HG03095 (cell line): ENCODE data around the gene COL1A1.

ENCODE experiments used
- ATAC-seq: cut with Tn5 transposase; IDR thresholded peaks from one replicate; pipeline ENCODE4 v1.9.1; 2021; ENCODE audit warnings: moderate library complexity; ENCODE audit not compliant: unreplicated experiment

Gene COL1A1

DNA sequence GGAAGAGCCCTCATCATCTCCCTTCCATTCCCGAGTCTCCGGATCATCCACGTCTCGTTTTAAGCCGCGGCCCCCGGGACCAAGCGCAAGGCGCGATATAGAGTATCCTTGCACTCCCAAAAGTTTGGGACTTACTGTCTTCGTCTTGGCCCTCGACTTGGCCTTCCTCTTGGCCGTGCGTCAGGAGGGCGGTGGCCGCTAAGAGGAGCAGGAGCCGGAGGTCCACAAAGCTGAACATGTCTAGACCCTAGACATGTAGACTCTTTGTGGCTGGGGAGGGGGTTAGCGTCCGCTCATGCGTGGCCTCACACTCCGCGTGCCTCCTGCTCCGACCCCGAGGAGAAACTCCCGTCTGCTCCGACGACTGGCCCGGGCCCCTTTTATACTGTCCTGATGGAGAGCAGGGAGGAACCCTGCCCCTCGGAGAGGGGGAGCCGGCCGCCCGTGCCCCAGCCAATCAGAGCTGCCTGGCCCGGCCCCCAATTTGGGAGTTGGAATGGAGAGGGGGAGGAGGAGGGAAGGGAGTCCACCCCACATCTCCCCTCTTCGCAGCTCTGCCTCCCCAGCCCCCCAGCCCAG lies at the start of gene COL1A1:
COL1A1 (minus strand) TSS at position 356 of the 579 bp plus-strand sequence; CDS start at position 238, 118 bp downstream.
- no peak for ATAC-seq

DNA sequence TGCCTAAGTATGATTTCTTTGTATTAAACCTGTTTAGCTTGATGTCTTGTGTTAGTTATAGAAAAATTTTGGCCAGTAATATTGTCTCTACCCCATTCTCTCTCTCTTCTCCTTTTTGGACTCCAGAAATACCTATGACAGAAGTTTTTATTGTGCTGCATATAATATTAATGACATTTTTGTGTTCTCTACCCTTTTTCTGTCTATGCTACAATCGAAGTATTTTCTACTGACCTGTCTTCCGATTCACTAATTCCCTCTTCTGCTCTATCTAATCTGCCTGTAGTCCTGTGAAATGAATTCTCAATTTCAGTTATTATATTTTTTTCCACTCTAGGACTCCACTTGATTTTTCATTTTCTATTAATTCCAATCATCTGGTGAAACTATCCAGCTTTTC lies 46.8 kb upstream of the COL1A1 start:
- ATAC-seq: no peak

DNA sequence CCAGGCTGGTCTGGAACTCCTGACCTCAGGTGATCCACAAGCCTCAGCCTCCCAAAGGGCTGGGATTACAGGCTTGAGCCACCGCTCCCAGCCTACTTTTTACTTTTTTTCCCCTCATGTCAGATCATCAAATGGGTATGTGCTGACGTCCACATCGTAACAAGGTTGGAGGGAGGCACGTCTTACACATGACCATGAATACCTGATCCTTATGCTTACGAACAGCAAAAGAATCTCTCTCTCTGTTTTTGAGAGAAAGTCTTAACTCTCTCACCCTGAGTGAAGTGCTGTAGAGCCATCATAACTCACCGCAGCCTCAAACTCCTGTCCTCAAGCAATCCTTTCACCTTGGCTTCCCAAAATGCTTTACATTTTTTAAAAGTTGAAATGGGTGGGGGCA lies 43.3 kb upstream of the COL1A1 start:
- no peak for ATAC-seq

DNA sequence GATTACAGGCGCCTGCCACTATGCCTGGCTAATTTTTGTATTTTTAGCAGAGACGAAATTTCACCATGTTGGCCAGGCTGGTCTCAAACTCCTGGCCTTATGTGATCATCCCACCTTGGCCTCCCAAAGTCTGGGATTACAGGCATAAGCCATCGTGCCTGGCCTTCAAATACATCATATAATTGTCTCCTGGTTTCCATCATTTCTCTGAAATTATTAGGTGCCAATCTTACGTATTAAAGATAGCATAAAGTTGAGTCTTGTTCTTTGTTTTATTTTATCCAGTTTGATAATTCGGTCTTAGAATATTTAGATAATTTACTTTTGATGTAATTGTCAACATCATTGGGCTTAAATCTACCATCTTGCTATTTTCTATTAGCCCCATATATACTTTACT lies 40.0 kb upstream of the COL1A1 start:
- ATAC-seq: no peak

DNA sequence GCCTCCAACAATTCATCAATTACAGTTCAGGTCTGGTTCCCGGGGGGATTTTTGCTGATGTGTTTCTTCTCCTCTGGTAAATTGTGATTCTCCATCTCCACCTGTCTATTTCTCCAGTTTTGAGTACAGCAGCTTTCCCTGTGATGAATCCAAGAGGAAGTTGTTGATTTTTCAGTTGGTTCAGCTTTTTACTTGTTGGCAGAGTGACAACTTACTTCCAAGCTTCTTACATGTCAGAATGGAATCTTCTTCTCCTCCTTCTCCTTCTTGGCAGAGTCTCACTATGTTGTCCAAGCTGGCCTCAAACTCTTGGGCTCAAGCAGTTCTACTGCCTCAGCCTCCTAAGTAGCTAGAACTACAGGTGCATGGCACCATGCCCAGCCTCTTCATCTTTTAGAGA lies 39.4 kb upstream of the COL1A1 start:
- no peak for ATAC-seq

DNA sequence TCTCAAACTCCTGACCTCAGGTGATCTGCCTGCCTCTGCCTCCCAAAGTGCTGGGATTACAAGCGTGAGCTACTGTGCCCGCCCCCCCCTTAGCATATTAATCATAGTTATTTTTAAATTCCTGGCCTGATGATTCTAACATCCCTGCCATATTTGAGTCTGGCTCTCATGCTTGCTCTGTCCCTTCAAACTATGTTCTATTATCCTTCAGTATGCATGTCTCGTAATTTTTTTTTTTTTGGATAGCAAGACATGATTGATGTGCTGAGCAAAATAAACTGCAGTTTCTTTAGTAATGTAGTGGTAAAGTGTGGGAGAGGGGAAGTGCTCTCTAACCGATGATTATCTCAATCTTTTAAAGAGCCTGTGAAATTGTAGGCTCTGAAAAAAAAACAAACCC lies 38.5 kb upstream of the COL1A1 start:
- ATAC-seq: no peak

DNA sequence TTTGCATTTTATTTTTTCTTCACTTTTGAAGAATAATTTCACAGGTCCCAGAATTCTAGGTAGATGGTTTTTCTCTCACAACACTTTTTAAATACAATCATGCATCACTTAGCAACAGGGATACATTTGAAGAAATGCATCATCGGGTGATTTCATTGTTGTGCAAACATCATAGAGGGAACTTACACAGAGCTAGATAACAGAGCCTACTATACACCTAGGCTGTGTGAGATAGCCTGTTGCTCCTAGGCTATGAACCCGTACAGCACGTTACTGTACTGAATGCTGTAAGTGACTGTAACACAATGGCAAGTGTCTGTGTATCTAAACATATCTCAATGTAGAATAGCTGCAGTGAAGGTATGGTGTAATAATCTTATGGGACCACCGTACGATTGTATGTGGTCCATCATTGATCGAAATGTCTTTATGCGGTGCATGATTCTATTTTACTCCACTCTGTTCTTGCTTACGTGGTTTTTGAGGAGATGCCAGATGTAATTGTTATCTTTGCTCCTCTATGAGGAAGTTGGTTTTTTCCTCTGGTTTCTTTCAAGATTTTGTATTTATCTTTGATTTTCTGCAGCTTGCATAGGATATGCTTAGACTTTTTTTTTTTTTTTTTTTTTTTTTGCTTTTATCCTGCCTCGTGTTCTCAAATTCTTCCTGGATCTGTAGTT lies 37.3 kb upstream of the COL1A1 start:
- no peak for ATAC-seq

DNA sequence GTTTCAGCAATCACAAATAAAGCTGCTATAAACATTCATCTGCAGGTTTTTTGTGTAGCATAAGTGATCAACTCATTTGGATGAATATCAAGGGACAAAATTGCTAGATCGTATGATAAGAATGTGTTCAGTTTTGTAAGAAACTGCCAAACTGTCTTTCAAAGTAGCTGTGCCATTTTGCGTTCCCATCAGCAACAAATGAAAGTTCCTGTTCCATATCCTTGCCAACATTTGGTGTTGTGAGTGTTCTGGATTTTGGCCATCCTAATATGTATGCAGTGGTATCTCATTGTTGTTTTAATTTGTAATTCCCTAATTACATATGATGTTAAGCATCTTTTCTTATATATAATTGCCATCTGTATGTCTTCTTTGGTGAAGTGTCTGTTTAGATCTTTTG lies 36.5 kb upstream of the COL1A1 start:
- no peak for ATAC-seq

DNA sequence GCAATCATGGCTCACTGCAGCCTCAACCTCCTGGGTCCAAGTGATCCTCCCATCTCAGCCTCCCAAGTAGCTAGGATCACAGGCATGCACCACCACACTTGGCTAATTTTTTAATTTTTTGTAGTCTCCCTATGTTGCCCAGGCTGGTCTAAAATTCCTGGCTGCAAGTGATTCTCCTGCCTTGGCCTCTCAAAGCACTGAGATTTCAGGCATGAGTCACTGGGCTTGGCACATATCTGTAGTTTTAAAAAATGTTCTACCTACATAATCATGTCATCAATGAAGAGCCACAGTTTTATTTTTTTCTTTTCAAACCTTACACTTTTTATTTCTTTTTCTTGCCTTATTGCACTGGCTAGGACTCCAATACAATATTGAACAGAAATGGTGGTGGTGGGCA lies 33.1 kb upstream of the COL1A1 start:
- ATAC-seq: no peak

DNA sequence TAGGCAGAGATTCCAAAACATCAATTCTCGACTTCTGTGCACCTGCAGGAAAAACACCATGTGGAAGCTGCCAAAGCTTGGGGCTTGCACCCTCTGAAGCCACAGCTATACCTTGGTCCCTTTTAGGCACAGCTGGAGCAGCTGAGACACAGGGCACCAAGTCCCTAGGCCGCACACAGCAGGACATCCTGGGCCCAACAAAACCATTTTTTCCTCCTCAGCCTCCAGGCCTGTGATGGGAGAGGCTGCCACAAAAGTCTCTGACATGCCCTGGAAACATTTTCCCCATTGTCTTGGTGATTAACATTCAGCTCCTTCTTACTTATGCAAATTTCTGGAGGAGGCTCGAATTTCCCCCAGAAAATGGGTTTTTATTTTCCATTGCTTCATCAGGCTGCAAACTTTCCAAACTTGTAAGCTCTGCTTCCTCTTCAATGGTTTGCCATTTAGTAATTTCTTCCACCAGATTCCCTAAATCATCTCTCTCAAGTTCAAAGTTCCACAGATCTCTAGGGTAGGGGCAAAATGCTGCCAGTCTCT lies 24.3 kb upstream of the COL1A1 start:
- ATAC-seq: no peak

DNA sequence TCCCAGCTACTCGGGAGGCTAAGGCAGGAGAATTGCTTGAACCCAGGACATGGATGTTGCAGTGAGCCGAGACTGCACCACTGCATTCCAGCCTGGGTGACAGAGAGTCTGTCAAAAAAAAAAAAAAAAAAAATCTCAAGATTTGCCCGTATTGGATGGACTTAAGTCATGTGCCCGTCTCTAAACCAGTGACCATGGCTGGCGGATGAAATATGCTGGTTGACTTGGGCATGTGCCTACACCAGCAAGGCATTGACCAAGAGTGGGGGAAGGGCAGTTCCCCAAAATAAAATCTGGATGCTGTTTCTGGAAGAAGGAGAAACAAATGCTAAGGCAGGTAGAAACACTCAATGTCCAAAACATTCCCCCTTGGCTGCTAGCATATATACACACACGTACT lies 21.5 kb upstream of the COL1A1 start:
- ATAC-seq: no peak

DNA sequence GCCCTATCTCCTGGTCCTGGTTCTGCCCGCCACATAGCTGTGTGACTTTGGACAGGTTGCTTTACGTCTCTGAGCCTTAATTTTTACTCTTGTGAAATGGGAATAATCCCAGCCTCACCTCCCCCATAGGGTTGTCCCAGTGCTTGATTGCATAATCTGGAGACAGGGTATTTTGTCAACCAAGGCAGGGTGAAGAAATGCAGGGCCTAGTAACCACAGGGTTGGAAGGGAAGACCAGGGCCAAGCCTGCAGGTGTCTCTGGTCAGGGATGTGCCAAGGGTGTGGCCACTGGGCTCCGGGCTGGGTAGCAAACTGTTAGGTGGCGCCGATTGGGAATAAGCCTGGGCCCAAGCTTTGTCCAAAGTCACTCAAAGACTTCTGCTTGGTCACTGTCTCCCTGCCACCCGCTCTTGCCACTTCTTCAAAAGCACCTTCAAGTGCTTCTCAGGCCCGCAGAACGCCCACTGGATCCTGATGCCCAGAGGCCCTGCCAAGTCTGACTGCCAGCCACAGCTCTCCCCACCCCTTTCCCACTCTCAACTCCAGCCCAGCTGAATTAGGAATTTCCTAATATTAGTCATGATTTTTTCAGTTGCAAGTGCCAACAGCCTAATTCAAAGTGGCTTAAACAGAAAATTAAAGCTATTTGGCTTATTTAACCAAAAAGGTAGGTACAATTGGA lies 20.6 kb upstream of the COL1A1 start:
- ATAC-seq: no peak

DNA sequence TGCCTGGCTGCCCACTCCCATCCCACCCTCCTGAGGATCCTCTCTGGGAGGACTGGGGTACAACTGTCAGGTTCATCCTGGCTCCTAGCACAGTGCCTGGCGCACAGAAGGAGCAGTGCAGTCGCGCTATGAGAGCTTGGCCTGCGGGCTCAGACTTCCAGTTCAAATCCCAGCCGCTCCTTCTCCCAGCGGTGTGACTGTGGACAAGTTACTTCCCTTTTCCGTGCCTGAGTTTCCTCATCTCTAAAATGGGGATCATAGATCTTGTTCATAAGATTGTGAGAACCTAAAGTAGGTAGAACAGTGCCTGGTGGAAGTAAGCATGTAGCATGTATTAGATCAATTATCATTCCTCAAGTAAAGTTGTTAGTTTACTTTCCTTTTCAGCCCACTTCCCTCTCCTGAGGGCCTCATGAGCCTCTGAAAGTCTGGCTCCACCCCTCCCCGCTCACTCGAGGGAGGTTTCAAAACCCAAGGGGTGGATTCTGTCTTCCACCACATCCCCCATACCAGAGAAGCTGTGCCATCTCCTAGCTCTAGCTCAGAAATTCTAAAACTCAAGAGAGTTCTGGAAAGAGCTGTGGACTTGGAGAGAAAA lies 19.9 kb upstream of the COL1A1 start:
- no peak for ATAC-seq

DNA sequence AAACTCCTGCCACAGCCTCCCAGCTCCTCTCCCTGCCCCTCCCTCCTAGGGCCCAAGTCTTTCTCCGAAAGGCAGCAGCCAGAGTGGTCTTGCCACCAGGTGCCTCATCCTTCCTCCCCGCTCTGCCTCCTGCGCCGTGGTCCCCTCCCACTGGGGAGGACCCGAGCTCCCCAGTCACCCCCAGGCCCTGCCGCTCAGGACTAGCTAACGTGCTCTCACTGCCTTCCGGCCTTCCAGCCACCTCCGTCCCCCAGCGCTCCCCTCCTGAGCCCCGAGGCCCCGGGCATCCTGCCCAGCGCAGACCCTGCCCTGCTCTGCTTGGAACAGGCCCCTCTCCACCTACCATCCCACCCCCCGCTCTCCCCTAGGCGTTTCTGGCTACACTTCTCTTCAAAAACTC lies 19.4 kb upstream of the COL1A1 start:
- no peak for ATAC-seq

DNA sequence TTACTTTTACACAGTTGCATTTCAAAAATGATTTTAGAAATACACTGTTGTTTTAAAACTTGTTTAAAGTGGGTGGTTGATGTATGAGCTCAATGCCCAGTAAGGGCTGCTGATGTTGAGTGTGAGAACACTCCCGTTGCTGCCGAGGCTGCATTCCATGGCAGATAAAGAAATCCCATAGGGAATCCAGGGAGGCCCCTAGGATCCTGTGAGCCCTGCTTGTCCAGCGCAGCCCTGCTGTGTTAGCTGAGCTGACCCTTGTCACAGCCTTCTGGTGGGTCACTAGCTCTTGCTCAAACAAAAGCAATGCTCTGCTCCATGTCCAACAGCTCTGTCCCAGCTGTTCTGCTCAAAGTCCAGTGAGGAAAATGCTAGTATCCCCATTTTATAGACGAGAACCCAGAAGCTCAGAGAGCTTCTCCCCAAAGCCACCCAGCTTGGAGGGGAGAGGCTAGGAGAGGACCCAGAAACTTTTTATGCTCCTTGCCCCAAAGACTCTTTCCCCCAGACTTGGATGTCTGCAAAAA lies 18.6 kb upstream of the COL1A1 start:
- no peak for ATAC-seq

DNA sequence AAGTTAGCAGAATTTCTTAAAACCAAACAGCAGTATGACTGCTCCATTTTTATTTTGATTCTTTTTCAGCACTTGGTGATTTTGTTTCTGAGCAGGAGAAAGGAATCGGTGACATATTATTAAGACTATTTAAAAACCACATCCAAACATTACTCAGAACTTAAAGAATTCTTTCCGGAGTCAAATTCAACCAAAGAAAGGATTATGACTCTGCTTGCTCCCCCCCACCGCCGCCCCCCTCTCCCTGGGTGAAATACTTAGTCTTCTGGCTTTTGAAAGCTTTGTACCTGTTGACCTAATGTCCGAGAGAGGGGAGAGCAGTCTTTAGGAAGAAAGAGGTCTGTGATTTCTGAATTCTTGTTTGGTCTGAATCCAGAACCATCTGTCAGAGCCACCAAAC lies 17.9 kb upstream of the COL1A1 start:
- ATAC-seq: no peak

DNA sequence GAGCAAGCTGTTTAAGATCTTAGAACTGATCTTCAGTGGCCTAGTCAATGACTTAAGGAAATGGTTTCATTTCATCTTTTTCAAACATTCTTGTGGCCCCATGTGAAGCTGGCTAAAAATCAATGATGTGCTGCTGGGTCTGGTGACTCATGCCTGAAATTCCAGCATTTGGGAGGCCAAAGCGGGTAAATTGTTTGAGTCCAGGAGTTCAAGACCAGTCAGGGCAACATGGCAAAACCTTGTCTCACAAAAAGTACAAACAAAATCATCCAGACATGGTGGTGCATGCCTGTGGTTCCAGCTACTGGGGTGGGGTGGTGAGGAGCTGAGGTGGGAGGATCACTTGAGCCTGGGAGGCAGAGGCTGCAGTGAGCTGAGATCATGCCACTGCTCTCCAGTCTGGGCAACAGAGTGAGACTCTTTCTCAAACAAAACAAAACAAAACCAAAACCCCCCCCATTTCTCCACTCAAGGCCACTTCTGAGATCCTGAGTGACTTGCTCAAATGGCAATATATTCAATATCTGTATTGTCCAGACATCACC lies 17.4 kb upstream of the COL1A1 start:
- no peak for ATAC-seq

DNA sequence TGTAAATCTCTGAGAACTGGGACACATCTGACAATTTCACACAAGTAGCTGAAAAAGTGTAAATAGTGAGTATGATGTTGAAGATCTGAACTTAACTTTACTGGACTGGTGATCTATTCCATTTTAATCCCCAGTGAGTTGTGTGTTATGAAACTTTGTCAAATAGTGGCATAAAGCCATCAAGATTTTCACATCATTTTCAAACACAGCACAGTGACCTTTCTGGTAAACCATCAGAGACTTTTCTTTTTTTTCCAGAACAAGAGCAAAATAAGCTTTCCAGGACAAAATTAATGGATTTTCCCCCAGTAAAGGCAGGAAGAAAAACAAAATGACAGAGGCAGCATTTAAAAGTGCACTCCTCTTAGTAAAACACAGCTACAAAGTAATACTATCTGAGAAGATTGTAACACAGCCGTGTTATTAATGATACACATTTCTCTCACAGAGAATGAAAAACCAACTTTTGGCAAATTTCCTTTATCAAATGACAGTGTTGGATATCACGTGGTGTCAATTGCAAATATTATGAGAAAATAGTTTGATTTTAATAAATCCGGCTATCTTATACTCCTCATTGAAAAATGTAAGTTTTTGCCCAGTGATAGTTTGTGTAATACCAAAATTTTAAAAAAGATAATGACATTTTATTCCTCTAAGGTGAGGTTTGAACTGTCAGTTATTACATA lies 16.8 kb upstream of the COL1A1 start:
- ATAC-seq: no peak

DNA sequence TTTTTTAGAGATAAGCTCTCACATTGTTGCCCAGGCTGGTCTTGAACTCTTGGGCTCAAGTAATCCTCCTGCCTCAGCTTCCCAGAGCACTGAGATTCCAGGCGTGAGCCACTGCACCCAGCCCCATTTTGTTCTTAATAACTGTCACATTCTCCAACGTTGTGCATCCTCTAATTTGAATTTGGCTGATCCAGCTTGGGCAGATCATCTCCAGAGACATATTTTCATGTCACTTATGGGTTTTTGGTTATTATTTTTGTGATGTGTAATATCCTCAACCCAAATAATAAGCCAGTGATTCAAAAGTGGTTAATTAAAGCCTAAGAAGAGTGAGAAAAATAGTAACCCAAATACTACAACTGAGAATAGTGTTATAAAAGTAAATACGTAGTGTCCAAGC lies 16.2 kb upstream of the COL1A1 start:
- ATAC-seq: no peak

DNA sequence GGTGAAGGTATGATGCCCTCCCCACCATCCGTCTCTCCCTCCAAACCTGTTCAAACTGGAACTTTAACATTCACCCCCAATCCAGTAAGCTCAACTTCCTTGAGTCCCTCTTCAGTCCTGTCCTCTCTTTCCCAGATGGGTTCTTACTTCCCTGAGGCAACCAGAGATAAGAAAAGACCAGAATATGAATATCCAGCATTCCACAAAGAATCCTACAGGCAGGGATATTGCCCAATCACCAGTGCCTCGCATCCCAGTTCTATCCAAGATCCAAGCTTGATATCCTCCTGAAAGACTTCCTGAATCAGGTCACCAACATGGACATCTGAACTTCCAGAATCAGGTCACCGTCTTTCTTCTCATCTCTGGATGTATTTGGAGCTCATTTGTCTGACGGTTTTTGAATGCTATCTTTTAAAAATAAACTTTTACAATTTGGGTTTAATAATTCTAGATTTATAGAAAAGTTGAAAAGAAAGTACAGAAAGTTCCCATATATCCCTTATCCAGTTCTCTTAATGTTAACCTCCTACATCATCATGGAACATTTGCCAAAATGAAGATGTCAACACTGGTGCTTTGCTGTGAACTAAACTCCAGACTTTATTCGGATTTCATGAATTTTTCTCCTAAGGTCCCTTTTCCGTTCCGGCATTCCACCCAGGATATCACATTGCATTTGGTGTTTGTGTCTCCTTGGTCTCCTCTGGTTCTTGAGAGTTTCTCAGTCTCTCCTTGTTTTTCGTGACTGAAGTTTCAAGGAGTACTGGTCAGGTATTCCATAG lies 13.7 kb upstream of the COL1A1 start:
- no peak for ATAC-seq
